ENCODE results near the gene MDN1.

- no peak for TF ChIP-seq CTCF (IDR thresholded peaks at IDR 0.05)
- no peak for TF ChIP-seq POLR2A (IDR thresholded peaks at IDR 0.05)
Measured at GRCh38 chr6:89745716-89746115, 73.9 kb downstream of the MDN1 start.
